ENCODE measurements around the gene SUGCT. TPM values are rescaled to one million over a fixed set of nuclear protein-coding genes. Genes with fewer than 3 reads are reported as not detected.
"Not testable (repeated sequence)": the region's sequence is repeated elsewhere in the genome, so short reads cannot be mapped to it uniquely, and the experiment has no call there.

SUGCT gene
- total RNA-seq, 1 experiment from 2014 or later = 1.5 TPM

DNA sequence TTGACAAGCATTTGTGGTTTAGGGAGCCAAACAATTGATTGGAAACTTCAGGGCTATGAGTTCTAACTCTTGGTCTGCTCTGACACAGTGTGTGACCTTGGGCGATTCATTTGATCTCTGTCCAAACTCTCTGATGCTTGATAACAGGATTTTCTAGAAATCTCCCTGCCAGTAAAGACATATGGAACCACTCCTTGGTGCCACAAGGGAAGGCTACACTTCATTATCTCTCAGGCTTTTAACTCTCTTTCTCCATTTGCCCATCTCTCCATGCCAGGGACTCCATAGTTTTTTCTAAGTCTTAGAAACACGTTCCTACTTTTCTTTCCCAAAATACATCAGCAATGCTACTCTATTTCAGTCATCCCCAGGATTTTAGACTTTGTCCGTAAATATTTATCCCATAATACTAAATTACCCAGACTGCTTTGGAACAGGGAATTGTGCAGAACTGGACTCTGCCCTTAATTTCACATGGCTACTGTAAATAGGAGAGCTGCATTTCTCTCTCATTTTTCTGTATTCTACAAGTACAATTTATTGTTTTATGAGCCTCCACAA is 488.2 kb downstream of the SUGCT start:
- H3K36me3 ChIP-seq (ENCODE audit: insufficient read depth, low read length, poor library complexity, severe bottlenecking) = no peaks in the 10 kb centered on the region
- intact Hi-C loops (cut with micrococcal nuclease; ENCODE audit: unreplicated experiment) = no loop called here
- no peaks in the 10 kb centered on the region for H3K9me3 ChIP-seq (ENCODE audit: low read depth, low read length, poor library complexity, severe bottlenecking)
- TF ChIP-seq, protein P1, sequence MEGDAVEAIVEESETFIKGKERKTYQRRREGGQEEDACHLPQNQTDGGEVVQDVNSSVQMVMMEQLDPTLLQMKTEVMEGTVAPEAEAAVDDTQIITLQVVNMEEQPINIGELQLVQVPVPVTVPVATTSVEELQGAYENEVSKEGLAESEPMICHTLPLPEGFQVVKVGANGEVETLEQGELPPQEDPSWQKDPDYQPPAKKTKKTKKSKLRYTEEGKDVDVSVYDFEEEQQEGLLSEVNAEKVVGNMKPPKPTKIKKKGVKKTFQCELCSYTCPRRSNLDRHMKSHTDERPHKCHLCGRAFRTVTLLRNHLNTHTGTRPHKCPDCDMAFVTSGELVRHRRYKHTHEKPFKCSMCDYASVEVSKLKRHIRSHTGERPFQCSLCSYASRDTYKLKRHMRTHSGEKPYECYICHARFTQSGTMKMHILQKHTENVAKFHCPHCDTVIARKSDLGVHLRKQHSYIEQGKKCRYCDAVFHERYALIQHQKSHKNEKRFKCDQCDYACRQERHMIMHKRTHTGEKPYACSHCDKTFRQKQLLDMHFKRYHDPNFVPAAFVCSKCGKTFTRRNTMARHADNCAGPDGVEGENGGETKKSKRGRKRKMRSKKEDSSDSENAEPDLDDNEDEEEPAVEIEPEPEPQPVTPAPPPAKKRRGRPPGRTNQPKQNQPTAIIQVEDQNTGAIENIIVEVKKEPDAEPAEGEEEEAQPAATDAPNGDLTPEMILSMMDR (conservative IDR thresholded peaks at IDR 0.05; ENCODE audit: low read depth, low read length) = no peak
- TF ChIP-seq EZH2 (IDR thresholded peaks at IDR 0.05; ENCODE audit: borderline replicate concordance, low read depth, low read length, poor library complexity, severe bottlenecking) = no peak
- no peaks in the 10 kb centered on the region for H3K4me1 ChIP-seq (ENCODE audit: insufficient read depth, low read length, poor library complexity, severe bottlenecking)
- no TSS peak for BruUV-seq (replicated peaks)
- ChIA-PET POLR2A (ENCODE audit: low non-redundant PET) (no interaction called here), CTCF (no interaction called here)
- no peak for DNase-seq (ENCODE audit: low spot score)
- no peaks in the 10 kb centered on the region for H3K27me3 ChIP-seq (replicated peaks; ENCODE audit: insufficient read depth, low read depth, low read length, poor library complexity)
- H3K27ac ChIP-seq (ENCODE audit: low read depth, low read length, poor library complexity, severe bottlenecking) = no peak overlapping the region
- no peak overlapping the region for H3K4me3 ChIP-seq (ENCODE audit: low read depth, low read length, poor library complexity, severe bottlenecking)

DNA sequence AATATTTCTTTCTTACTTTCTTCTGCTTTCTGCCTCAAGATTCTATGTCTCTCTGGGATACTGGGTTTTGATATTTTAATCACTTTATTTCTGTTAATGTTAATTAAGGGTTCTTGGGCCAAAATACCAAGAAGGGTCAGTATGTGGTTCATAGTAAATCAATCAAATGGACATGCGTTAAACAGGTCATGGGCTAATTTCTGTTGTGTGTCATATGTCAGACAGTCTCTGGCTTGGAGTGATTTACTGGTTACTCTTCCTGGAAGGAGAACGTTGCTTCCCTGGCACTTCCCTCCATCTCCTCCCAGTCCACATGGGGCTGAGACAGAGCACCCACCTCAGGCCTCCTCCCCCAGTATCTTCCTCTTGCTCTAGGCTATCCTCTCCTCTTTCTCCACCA is 489.1 kb downstream of the SUGCT start:
- no peak for DNase-seq (ENCODE audit: low spot score)
- H3K27me3 ChIP-seq (replicated peaks; ENCODE audit: insufficient read depth, low read depth, low read length, poor library complexity) = no peaks in the 10 kb centered on the region
- TF ChIP-seq, protein P1 (conservative IDR thresholded peaks at IDR 0.05; ENCODE audit: low read depth, low read length) = no peak
- no peak for TF ChIP-seq EZH2 (IDR thresholded peaks at IDR 0.05; ENCODE audit: borderline replicate concordance, low read depth, low read length, poor library complexity, severe bottlenecking)
- CTCF ChIA-PET = no interaction called here
- intact Hi-C loops (cut with micrococcal nuclease; ENCODE audit: unreplicated experiment) = no loop called here
- no peaks in the 10 kb centered on the region for H3K9me3 ChIP-seq (ENCODE audit: low read depth, low read length, poor library complexity, severe bottlenecking)
- BruUV-seq (replicated peaks) = no TSS peak
- no peak overlapping the region for H3K27ac ChIP-seq (ENCODE audit: low read depth, low read length, poor library complexity, severe bottlenecking)
- no peak overlapping the region for H3K4me3 ChIP-seq (ENCODE audit: low read depth, low read length, poor library complexity, severe bottlenecking)
- POLR2A ChIA-PET (ENCODE audit: low non-redundant PET) = no interaction called here
- no peaks in the 10 kb centered on the region for H3K36me3 ChIP-seq (ENCODE audit: insufficient read depth, low read length, poor library complexity, severe bottlenecking)
- no peaks in the 10 kb centered on the region for H3K4me1 ChIP-seq (ENCODE audit: insufficient read depth, low read length, poor library complexity, severe bottlenecking)

DNA sequence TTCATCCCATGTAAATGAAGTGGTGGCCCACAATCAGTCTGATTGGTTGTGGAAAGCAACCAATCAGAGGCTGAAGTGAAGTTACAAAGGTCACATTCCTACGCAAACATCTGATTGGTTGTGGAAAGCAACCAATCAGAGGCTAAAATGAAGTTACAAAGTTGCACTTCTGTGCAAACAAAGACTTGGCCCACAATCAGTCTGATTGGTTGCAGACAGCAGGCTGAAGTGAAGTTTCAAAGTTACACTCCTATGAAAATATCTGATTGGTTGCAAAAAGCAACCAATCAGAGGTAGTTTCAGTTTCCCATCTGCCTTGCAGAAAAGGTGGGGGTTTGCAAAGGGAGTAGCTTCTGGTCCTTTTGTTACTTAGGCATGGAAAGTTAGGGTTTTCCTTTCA is 492.6 kb downstream of the SUGCT start:
- H3K9me3 ChIP-seq (ENCODE audit: low read depth, low read length, poor library complexity, severe bottlenecking); BruUV-seq (replicated peaks); H3K4me1 ChIP-seq (ENCODE audit: insufficient read depth, low read length, poor library complexity, severe bottlenecking); intact Hi-C loops (cut with micrococcal nuclease; ENCODE audit: unreplicated experiment); H3K27ac ChIP-seq (ENCODE audit: low read depth, low read length, poor library complexity, severe bottlenecking); DNase-seq (ENCODE audit: low spot score); H3K27me3 ChIP-seq (replicated peaks; ENCODE audit: insufficient read depth, low read depth, low read length, poor library complexity); H3K36me3 ChIP-seq (ENCODE audit: insufficient read depth, low read length, poor library complexity, severe bottlenecking); POLR2A ChIA-PET (ENCODE audit: low non-redundant PET); CTCF ChIA-PET; H3K4me3 ChIP-seq (ENCODE audit: low read depth, low read length, poor library complexity, severe bottlenecking): not testable (repeated sequence)

DNA sequence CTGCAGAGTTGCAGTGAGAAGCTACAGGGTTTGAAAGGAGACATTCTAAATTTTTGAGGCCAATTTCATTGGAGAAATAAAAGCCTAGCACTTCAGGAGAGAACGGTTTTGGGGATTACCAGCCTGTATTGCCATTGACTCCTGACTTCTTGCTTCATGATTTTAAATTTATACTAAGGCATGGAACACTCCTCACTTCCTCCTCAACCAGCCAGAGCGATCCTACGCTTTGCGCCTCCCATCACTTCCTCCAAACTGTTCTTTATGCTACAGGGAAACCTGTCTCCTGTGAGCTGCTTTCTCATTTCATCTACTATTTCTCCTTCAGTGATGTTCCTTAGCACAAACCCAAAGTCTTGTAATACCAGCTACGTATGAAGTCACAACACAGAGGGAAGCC is 495.1 kb downstream of the SUGCT start:
- intact Hi-C loops (cut with micrococcal nuclease; ENCODE audit: unreplicated experiment) = no loop called here
- Histone ChIP-seq H3K27ac (ENCODE audit: low read depth, low read length, poor library complexity, severe bottlenecking) (no peak overlapping the region), H3K36me3 (ENCODE audit: insufficient read depth, low read length, poor library complexity, severe bottlenecking) (no peaks in the 10 kb centered on the region), H3K9me3 (ENCODE audit: low read depth, low read length, poor library complexity, severe bottlenecking) (no peaks in the 10 kb centered on the region), H3K4me1 (ENCODE audit: insufficient read depth, low read length, poor library complexity, severe bottlenecking) (no peaks in the 10 kb centered on the region), H3K4me3 (ENCODE audit: low read depth, low read length, poor library complexity, severe bottlenecking) (no peak overlapping the region), H3K27me3 (replicated peaks; ENCODE audit: insufficient read depth, low read depth, low read length, poor library complexity) (no peaks in the 10 kb centered on the region)
- ChIA-PET CTCF (no interaction called here), POLR2A (ENCODE audit: low non-redundant PET) (no interaction called here)
- DNase-seq (ENCODE audit: low spot score) = no peak
- no TSS peak for BruUV-seq (replicated peaks)
- TF ChIP-seq, protein P1 (conservative IDR thresholded peaks at IDR 0.05; ENCODE audit: low read depth, low read length) = no peak
- no peak for TF ChIP-seq EZH2 (IDR thresholded peaks at IDR 0.05; ENCODE audit: borderline replicate concordance, low read depth, low read length, poor library complexity, severe bottlenecking)

Data from A673 (cell line).